Fibroblast of lung (primary cell): ENCODE results near the gene PWWP2B. TPM values are rescaled to one million over a fixed set of nuclear protein-coding genes. Genes with fewer than 3 reads are reported as not detected.

Experiments used
- DNase-seq, 2 donors: peaks; one replicate each; pipeline versions ENCODE4 v3.0.0 to v3.0.0-alpha.2; 2010; ENCODE audit warnings: low read depth in 2 of 2
- H2AFZ ChIP-seq: 2 replicates; pipeline ENCODE4 v1.5.1; 2012; ENCODE audit warnings: low read length, control low read depth, inconsistent platforms
- H3K27ac ChIP-seq: 2 replicates; pipeline ENCODE4 v1.5.1; 2011; ENCODE audit warnings: low read length, control low read depth; ENCODE audit not compliant: insufficient read depth
- H3K27me3 ChIP-seq: 2 replicates; pipeline ENCODE4 v1.5.1; 2011; ENCODE audit warnings: mild to moderate bottlenecking, low read length; ENCODE audit not compliant: control insufficient read depth, insufficient read depth
- H3K36me3 ChIP-seq: 2 replicates; pipeline ENCODE4 v1.5.1; 2011; ENCODE audit warnings: low read length; ENCODE audit not compliant: control insufficient read depth, insufficient read depth
- H3K4me1 ChIP-seq: 2 replicates; pipeline ENCODE4 v1.5.1; 2011; ENCODE audit warnings: low read length; ENCODE audit not compliant: control insufficient read depth, insufficient read depth; ENCODE audit errors: extremely low read depth
- H3K4me2 ChIP-seq: 2 replicates; pipeline ENCODE4 v1.5.1; 2011; ENCODE audit warnings: low read length, control low read depth; ENCODE audit not compliant: insufficient read depth; ENCODE audit errors: extremely low read depth
- H3K4me3 ChIP-seq, 4 experiments: fragments of 200-600 bp in 1 of 4; sonication (generic) in 1 of 4; replicated peaks in 1 of 4; 2 replicates each; pipeline ENCODE4 v1.5.1; 2011 to 2016; ENCODE audit warnings: low read length in 4 of 4, low read depth in 3 of 4, mild to moderate bottlenecking in 3 of 4, control low read depth in 2 of 4, inconsistent platforms in 1 of 4, mixed read lengths in 1 of 4; ENCODE audit not compliant: insufficient read depth in 1 of 4; ENCODE audit errors: control extremely low read depth in 1 of 4
- H3K79me2 ChIP-seq: 2 replicates; pipeline ENCODE4 v1.5.1; 2012; ENCODE audit warnings: mild to moderate bottlenecking, low read length, inconsistent platforms; ENCODE audit not compliant: control insufficient read depth, insufficient read depth
- H3K9ac ChIP-seq: 2 replicates; pipeline ENCODE4 v1.5.1; 2011; ENCODE audit warnings: mild to moderate bottlenecking, low read length, control low read depth; ENCODE audit not compliant: insufficient read depth
- H3K9me3 ChIP-seq: 2 replicates; pipeline ENCODE4 v1.5.1; 2012; ENCODE audit warnings: low read depth, low read length; ENCODE audit not compliant: control insufficient read depth, insufficient read depth
- H4K20me1 ChIP-seq: 2 replicates; pipeline ENCODE4 v1.5.1; 2011; ENCODE audit warnings: low read length; ENCODE audit not compliant: control insufficient read depth, insufficient read depth; ENCODE audit errors: extremely low read depth
- CTCF ChIP-seq, 2 donors: IDR thresholded peaks in 1 of 2; conservative IDR thresholded peaks in 1 of 2; 1 replicate in 1 of 2; 2 replicates in 1 of 2; pipeline ENCODE4 v1.5.1; 2011 to 2012; ENCODE audit warnings: low read length in 2 of 2, control low read depth in 1 of 2, inconsistent platforms in 1 of 2, low read depth in 1 of 2, mild to moderate bottlenecking in 1 of 2
- EZH2 ChIP-seq: IDR thresholded peaks from 2 replicates; pipeline ENCODE4 v1.5.1; 2012; ENCODE audit warnings: low read length, control low read depth, mild to moderate bottlenecking; ENCODE audit errors: missing control alignments
- polyA plus RNA-seq, 2 donors: library from polyadenylated mRNA; depleted of rRNA in 1 of 2; stranded (reverse) in 1 of 2; unstranded in 1 of 2; fragments of >200 nt; gene quantifications; 2 replicates each; pipeline ENCODE4 v1.2.1, GENCODE V29; 2011 to 2012; ENCODE audit warnings: missing spikeins in 1 of 2
- total RNA-seq: library from RNA; depleted of rRNA; stranded (reverse); fragments of >200 nt; gene quantifications from 2 replicates; pipeline ENCODE4 v1.2.1, GENCODE V29; 2014

The PWWP2B gene
- total and polyA plus RNA-seq, 2 donors (not counting 1 experiment from before 2014, with no cell fraction given), result 1.5 to 15.9 TPM

- TF ChIP-seq CTCF (conservative IDR thresholded peaks at IDR 0.05 in 1 of 2, IDR thresholded peaks at IDR 0.05 in 1 of 2; ENCODE audit: low read depth in 1 of 2, low read length in 2 of 2) (no peak), EZH2 (no peak)
- Histone ChIP-seq H3K36me3 (peaks cover 6% of the 10 kb centered on the region), H4K20me1 (no peaks in the 10 kb centered on the region), H3K27me3 (no peaks in the 10 kb centered on the region), H3K79me2 (no peaks in the 10 kb centered on the region), H3K27ac (no peak overlapping the region), H3K4me1 (peaks cover 2% of the 10 kb centered on the region), H3K4me3 (no peak overlapping the region), H2AFZ (no peak overlapping the region), H3K9me3 (no peaks in the 10 kb centered on the region), H3K4me2 (no peak overlapping the region), H3K9ac (no peak overlapping the region)
- DNase-seq, result no peak
Observed at GRCh38 chr10:132404911-132405462, 8.0 kb downstream of the PWWP2B start.

GRCh38 chr10:132405463-132405991 is 8.5 kb downstream of the PWWP2B start:
- Histone ChIP-seq H3K79me2 (no peaks in the 10 kb centered on the region), H3K9me3 (no peaks in the 10 kb centered on the region), H3K4me2 (no peak overlapping the region), H2AFZ (no peak overlapping the region), H3K27ac (no peak overlapping the region), H4K20me1 (no peaks in the 10 kb centered on the region), H3K4me3 (no peak overlapping the region), H3K27me3 (no peaks in the 10 kb centered on the region), H3K4me1 (peaks cover 2% of the 10 kb centered on the region), H3K9ac (no peak overlapping the region), H3K36me3 (peaks cover 6% of the 10 kb centered on the region)
- DNase-seq, result no peak
- TF ChIP-seq EZH2 (no peak), CTCF (conservative IDR thresholded peaks at IDR 0.05 in 1 of 2, IDR thresholded peaks at IDR 0.05 in 1 of 2; ENCODE audit: low read depth in 1 of 2, low read length in 2 of 2) (no peak)

DNA sequence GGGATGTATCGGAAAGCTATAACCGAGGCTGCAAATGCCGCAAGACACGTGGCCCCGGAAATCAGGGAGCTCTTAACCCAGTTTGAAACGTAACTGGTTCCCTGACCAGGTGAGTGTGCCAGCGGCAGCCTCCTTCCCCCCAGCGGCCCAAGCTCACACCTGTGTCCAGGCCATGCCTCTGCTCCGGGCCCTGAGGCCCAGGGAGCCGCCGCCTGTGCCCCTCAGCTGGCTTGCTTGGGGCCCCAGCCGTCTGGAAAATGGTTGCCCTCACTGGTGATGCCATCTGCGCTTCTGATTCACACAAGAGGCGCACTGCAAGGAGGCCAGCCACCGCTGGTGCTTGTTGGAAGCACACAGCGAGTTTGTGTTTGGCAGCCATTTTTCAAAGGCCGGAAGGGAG is 9.2 kb downstream of the PWWP2B start:
- Histone ChIP-seq H3K9me3 (no peaks in the 10 kb centered on the region), H3K27me3 (no peaks in the 10 kb centered on the region), H3K4me1 (peaks cover 2% of the 10 kb centered on the region), H4K20me1 (no peaks in the 10 kb centered on the region), H3K27ac (no peak overlapping the region), H2AFZ (no peak overlapping the region), H3K9ac (no peak overlapping the region), H3K79me2 (no peaks in the 10 kb centered on the region), H3K4me2 (no peak overlapping the region), H3K4me3 (no peak overlapping the region), H3K36me3 (peaks cover 6% of the 10 kb centered on the region)
- no peak for TF ChIP-seq CTCF (conservative IDR thresholded peaks at IDR 0.05 in 1 of 2, IDR thresholded peaks at IDR 0.05 in 1 of 2; ENCODE audit: low read depth in 1 of 2, low read length in 2 of 2)
- no peak for TF ChIP-seq EZH2
- DNase-seq, result no peak
